ENCODE data around the gene MRNIP. TPM values are rescaled to one million over a fixed set of nuclear protein-coding genes. Genes with fewer than 3 reads are reported as not detected.

MRNIP gene, protein sequence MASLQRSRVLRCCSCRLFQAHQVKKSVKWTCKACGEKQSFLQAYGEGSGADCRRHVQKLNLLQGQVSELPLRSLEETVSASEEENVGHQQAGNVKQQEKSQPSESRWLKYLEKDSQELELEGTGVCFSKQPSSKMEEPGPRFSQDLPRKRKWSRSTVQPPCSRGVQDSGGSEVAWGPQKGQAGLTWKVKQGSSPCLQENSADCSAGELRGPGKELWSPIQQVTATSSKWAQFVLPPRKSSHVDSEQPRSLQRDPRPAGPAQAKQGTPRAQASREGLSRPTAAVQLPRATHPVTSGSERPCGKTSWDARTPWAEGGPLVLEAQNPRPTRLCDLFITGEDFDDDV
- total RNA-seq = 7.0 and 10.4 TPM in 2 replicates

DNA sequence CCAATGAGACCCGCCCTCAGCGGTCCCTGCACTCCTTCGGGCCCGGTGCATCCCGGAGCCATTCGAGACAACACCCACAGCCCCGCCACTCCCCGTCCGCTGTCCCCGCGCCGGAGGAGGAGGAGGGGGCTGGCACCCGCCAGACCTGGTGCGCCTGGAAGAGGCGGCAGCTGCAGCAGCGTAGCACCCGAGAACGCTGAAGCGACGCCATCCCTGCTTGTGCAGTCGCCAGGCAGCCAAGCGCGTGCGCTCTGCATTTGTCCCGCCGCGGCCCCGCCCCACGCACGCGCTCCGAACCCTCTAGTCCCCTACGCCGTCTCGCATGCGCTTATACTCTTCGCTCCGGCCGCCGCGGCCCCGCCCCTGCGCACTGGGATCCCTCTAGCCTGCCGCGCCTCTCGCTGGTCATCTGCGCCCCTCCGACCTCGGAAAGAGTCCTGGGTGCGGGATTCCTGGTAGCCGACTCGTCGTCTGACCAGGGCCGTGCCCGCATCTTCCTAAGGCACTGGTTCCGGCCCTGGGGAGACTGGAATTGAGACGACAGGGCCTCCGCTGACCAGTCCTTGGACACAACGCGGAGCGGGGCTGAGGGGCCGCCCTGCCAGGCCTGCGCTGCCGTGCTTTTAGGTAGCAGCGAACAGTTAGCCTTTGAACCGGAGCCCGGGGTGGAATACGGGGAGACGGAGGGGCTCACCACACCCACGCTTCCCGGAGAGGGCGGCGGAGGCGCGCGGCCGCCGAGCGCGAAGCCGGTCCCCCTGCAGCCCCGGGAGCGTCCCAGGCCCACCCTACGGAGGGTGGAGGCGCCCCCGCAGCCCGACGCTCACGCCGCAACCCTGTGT lies at the start of gene MRNIP:
TSS of gene MRNIP (minus strand) at position 232 of the 842 bp plus-strand sequence. CDS start at position 211, 21 bp downstream.

DNA sequence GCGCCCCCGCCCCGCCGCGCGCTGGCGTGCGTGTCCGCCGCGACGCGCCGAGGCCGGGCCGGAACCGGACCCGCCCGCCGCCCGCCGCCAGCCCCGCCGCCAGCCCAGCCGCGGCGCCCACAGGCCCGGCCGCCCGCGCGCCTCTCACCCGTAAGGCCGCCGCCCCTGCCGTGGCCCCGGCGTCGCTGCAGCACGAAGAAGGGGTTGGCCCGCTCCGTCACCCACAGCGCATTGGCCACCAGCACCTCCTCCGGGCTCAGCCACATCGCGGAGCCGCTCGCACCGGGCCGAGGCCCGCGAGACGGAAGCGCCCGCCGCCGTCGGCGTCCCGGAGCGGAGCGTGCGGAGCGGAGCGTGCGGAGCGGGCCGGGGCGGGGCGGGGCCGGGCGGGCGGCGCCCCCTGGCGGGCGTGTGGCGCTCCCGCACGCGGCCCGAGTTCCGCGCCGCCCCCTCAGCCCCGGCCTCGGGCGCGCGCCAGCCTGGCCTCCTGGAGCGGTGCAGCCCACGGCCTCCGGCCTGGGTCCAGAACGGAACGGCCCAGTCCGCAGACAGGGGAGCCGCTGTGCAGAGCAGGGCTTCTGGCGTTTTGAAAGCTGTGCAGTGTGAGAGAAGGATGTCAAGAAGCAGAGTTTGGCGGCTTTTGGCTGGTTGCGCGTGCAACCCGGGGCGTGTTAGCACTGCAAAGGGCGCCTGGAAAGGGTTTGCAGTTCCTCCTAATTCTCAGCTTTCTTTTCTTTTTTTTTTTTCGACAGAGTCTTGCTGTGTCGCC lies 49.1 kb upstream of the MRNIP start, which contains the start of gene TBC1D9B:
TSS of gene TBC1D9B (minus strand) at position 342 of the 769 bp plus-strand sequence. CDS start at position 266, 76 bp downstream.

DNA sequence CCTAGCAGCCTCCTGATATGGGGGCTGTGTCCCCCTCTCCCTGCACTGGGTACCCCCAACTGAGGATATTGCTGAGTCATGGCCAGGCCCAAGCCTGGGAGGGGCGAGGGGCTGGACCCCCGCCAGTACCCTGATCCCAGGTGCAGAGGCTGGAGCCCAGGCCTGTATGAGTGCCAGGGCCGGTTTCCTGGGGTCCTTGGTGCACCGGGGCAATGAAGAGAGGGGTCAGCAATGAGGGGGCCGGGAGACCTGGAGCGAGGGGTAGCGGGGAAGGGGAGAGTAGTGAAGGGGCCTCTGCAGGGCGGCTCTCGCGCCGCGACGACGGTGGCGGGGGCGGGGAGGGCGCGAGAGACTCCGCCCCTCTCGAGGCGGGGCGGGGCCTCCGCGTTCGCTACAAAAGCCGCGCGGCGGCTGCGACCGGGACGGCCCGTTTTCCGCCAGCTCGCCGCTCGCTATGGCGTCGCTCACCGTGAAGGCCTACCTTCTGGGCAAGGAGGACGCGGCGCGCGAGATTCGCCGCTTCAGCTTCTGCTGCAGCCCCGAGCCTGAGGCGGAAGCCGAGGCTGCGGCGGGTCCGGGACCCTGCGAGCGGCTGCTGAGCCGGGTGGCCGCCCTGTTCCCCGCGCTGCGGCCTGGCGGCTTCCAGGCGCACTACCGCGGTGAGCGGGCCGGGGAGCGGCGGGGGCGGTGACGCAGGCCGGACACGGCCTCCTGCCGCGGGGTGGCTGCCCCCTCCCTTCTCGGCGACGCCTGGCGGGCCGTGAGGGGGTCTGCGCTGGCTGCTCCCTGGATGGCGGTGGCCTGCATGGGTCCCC lies 37.9 kb downstream of the MRNIP start, which contains the start of gene SQSTM1:
TSS of gene SQSTM1 (plus strand) at position 423 of the 815 bp plus-strand sequence. CDS start at position 455, 32 bp downstream.

DNA sequence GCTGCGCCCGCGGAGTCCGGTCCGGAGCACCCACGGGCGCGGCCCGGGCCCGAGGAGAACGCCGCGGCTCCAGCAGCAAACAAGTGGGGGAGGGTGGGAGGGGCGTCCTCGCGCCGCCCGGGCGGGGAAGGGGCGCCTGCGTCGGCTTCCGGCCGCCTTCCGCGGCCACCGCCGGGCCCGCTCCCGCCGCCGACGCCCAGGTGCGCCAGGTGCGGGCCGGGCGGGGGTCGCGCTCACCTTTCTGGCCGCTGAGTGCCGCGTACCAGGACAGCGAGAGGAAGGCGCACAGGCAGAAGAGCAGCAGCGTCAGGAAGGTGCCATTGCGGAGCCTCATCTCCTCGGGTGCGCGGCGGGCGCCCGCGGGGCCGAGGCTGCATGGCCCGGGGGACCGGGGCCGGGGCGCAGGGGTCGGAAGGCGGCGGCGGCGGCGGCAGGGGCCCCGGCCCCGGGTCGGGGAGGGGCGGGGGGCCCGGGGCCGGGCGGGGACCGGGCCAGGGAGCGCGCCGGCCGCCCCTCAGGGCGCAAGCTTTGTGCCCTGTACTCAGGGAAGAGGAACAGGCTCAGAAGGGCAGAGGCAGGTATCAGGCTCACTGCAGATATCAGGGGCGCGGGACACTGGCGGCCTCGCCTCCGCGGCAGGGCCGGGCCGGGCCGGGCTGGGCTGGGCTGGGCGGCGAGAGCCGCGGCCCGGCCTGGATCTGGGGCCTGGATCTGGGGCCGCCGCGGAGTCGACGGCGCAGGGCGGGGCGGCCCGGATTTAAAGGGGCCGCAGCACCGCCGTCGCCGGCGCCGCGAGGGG lies 52.2 kb downstream of the MRNIP start, which contains the start of gene MGAT4B:
TSS of gene MGAT4B (minus strand) at position 617 of the 799 bp plus-strand sequence. CDS start at position 334, 283 bp downstream.

DNA sequence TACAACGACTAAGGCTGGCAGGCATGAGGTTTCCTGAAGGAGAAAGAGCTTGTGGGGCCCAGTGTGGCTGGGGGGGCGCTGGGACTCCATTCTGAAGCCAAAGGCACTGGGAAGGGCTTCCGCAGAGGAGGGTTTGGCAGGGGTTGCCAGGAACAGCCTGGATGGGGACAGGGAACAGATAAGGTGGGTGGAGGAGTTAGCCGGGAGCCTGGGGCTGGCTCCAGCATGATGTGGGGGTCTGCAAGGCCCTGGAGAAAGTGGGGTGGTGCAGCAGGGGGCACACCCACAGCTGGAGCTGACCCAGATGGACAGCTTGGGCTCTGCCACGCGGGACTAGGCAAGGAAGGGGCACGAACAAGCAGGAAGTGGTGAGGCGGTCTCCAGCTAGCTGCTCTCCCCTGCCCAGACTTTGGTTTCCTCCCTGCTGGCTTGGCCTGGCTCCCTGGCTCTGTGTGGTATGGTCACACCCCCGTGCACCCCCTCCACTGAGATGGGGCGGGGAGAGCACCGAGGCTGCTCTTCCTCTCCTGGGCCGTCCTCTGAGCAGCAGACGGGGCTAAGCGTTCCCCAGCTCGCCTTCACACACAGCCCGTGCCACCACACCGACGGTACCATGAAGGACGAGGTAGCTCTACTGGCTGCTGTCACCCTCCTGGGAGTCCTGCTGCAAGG lies 65.0 kb downstream of the MRNIP start, which contains the start of gene LTC4S:
TSS of gene LTC4S (plus strand) at position 519 of the 672 bp plus-strand sequence. CDS start at position 614, 95 bp downstream.

Small RNA genes lying within 50 kb of the gene (small RNA-seq; reads per million reads assigned to genes)
- gene MIR1229 (not detected), gene RF00019 (not detected)

Other genes starting within 250 kb of the MRNIP start
- 234 and 341 TPM in 2 replicates for gene HNRNPH1, start 235.1 kb downstream of the MRNIP start, total RNA-seq
- gene CBY3, start 177.8 kb downstream of the MRNIP start, total RNA-seq = not detected in 2 replicates
- gene CANX, start 159.8 kb downstream of the MRNIP start, total RNA-seq = 551 and 639 TPM in 2 replicates
- gene MAML1, start 126.0 kb downstream of the MRNIP start, total RNA-seq = 12.9 and 16.2 TPM in 2 replicates
- 1.6 and 2.2 TPM in 2 replicates for gene LTC4S, start 64.8 kb downstream of the MRNIP start, total RNA-seq
- gene MGAT4B, start 52.0 kb downstream of the MRNIP start, total RNA-seq = 82.0 and 88.6 TPM in 2 replicates
- gene SQSTM1, start 37.9 kb downstream of the MRNIP start, total RNA-seq = 616 and 684 TPM in 2 replicates
- gene TBC1D9B, start 49.1 kb upstream of the MRNIP start, total RNA-seq = 70.9 and 91.5 TPM in 2 replicates
- gene RNF130, start 212.9 kb upstream of the MRNIP start, total RNA-seq = 28.7 and 30.5 TPM in 2 replicates

All from hair follicle dermal papilla cell (primary cell).